Measurements from ENCODE around the gene ATXN7L1.
"Not testable (repeated sequence)": the region's sequence is repeated elsewhere in the genome, so short reads cannot be mapped to it uniquely, and the experiment has no call there.

Gene ATXN7L1

GRCh38 chr7:105800849-105801534 lies 75.4 kb downstream of the ATXN7L1 start:
- no peak for DNase-seq (ENCODE audit: low read depth)

GRCh38 chr7:105800442-105800841 lies 76.0 kb downstream of the ATXN7L1 start:
- no peak for DNase-seq (ENCODE audit: low read depth)

DNA sequence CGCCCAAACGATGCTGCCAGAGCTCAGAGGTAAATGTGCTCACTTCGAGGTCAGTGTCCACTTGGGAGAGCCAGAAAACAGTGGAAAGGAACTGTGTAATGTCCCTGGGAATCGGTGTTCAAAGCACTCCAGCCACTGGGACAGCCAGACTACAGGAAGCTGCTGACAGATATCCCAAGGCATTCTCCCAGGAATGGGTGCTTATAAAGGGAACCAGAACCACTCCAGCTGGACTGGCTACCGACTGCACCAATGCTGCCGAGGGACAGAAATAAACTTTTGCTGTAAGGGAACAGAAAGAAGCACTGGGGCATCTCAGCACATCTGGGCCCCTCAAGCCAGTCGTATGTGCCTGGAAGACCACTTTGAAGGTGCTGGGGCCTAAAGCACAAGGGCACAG lies 76.7 kb downstream of the ATXN7L1 start:
- DNase-seq (ENCODE audit: low read depth), result no peak

- no peak for DNase-seq (ENCODE audit: low read depth)
Measured at GRCh38 chr7:105799006-105799405, 77.4 kb downstream of the ATXN7L1 start.

DNA sequence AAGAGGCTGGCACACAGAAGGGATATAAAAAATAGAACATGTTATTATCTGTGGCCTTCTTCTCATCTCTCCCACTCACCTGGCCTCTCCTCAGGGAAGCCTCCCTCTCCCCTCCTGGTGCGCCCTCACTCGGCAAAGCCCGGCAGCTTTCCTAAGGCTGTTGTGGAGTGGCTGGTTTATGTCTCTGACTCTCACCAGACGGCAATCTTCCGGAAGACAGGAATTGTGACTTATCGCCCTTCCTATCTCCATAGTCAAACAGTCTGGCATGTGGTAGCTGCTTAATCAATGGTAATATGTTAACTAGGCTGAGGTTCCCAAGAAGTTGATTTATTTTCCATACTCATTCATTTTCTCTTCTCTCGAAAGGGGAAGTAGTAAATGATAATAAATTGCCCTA lies 78.7 kb downstream of the ATXN7L1 start:
- no peak for DNase-seq (ENCODE audit: low read depth)

DNA sequence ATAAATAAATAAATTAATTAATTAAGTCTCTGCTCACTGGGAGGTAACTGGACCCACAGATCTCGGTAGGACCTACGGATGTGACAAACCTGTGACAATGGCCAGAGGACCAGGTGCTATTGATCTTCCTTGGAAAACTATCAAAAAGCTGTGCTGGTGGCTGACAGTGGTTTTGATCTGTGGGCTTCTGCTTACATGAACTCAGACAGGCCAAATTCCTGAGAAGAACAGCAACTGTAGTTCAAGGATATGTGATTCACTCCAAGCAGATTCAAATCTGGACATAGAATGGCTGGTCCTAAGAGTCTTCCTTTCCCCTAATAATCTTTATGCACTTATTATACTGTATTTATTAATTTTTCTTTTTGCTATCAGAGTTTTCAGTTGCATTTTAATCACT lies 80.0 kb downstream of the ATXN7L1 start:
- DNase-seq (ENCODE audit: low read depth), result no peak

- DNase-seq (ENCODE audit: low read depth), result no peak
Measured at GRCh38 chr7:105794741-105795729, 81.4 kb downstream of the ATXN7L1 start.

GRCh38 chr7:105792488-105793370 lies 83.7 kb downstream of the ATXN7L1 start:
- DNase-seq (ENCODE audit: low read depth), result no peak

GRCh38 chr7:105791926-105792325 lies 84.5 kb downstream of the ATXN7L1 start:
- DNase-seq (ENCODE audit: low read depth), result no peak

- DNase-seq (ENCODE audit: low read depth), result no peak
Measured at GRCh38 chr7:105790996-105791395, 85.4 kb downstream of the ATXN7L1 start.

DNA sequence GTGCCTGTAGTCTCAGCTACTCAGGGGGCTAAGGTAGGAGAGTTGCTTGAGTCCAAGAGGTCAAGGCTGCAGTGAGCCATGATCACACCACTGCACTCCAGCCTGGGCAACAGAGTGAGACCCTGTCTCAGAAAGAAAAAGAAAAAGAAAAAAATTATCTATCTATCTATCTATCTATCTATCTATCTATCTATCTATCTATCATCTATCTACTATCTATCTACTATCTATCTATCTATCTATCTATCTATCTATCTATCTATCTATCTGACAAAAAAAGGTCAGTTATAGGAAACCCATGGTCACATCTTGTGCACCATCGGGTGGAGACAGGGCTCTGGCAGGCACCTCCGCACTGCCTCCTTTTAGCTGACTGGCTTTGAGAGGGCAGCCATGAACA lies 85.9 kb downstream of the ATXN7L1 start:
- not testable (repeated sequence) for DNase-seq (ENCODE audit: low read depth)

DNA sequence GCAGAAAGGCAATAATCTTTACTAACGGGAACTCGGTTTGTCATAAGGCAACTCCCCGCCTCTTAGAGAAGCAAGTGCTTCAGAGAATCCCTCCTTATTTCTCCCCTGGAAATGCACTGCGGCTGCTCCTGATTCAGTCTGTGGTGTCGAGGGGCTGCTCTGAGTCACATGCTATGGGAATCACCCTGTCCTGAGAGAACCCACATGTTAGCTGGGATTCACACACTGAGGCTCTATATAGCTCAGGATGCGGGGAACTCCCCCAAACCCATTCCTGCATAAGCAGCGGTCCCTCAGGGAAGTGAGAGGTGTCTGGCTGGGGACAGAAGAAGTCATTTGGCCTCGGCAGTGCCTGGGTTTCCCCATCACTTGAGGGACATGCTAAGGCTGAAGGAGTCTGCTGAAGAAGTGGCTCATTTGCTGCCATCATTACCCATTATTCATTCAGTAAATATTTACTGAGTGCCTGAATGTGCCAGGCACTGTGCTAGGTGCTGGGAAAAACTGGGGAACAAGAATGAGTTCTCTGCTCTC lies 87.5 kb downstream of the ATXN7L1 start:
- DNase-seq (ENCODE audit: low read depth), result no peak

DNA sequence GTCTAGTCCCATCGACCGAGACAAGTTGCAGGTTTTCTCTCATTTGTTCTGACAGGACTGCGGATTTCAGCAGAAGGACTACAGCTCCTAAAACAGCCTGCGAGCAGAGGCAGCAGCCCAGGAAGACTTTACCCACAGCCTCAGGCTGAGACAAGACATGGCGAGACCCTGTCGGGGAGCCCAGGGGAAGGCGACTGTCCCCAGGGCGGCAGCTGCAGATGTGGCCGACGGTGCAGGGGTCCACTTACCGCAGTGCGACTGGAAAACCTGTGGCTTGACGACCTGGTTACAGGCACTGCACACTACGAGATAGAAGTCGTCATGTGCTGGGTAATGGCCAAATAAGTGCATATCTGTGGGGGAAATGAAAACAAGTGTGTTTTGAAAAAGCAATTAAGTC lies 88.0 kb downstream of the ATXN7L1 start:
- no peak for DNase-seq (ENCODE audit: low read depth)

GRCh38 chr7:105787793-105788192 lies 88.6 kb downstream of the ATXN7L1 start:
- no peak for DNase-seq (ENCODE audit: low read depth)

DNA sequence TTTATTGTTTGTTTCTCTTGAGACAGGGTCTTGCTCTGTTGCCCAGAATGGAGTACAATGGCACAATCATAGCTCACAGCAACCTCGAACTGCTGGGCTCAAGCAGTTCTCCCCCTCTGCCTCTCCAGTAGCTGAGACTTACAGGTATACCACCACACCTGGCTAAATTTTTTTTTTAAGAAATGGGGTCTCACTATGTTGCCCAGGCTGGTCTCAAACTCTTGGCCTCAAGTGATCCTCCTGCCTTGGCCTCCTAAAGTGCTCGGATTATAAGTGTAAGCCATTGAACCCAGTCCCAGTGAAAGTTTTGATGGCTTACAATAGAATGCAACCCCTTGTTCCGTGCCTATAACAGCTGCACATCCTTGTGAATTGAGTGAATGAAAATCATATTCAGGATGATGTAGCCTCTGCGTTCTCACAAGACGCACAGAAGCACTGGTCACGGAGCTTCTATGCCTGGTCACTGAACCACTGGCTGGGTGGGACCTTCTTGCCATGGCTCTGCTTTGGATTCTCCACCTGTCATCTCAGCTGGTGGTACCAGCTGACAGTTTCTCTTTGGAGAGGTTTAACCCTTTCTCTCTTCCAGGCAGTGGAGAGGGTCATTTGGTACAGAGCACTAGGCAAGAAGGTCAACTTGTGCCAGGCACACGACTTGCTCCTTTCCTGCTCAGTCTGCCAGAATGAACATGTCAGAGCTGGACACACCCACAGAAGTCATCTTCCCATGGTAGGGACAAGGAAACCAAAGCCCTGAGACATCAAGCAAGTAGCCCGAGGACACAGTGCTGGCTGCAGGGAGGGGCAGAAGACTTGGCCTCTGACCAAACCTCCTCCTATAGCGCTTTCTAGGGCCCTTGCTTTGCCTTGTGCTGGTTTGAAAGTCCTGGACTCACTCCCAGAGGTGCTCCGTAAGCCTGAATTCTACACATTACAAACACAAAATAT lies 89.6 kb downstream of the ATXN7L1 start:
- DNase-seq (ENCODE audit: low read depth), result no peak

DNA sequence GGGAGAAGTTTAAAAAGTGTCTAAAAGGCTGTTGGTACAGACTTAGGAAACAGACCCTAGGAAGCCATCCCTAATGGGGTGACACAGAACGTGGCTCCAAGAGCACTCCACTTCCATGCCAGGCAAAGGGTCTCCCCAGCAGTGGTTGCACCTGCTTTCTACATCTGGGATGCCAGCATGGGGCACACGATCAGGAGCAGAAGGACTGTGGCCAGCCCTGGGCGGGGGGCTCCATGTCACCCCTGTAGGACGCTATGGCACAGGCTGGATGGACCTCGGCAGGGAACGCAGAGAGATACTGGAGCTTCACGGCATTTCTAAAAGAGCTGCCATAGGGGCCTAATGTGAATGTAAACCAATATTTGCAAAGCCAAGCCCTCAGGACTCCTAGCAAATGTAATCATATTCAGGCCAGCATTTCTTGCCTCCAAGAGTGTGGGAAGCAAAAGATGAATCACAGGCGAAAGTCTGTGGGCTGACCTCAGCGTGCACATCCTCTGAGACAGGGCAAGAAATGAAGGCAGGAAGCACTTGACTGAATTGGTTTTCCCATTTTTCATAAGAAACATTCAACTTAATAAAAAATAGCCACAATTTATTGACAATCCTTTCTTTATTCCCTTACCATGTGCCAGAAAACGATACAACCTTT lies 93.9 kb downstream of the ATXN7L1 start:
- no peak for DNase-seq (ENCODE audit: low read depth)

- no peak for DNase-seq (ENCODE audit: low read depth)
Measured at GRCh38 chr7:105779856-105780780, 96.3 kb downstream of the ATXN7L1 start.

DNA sequence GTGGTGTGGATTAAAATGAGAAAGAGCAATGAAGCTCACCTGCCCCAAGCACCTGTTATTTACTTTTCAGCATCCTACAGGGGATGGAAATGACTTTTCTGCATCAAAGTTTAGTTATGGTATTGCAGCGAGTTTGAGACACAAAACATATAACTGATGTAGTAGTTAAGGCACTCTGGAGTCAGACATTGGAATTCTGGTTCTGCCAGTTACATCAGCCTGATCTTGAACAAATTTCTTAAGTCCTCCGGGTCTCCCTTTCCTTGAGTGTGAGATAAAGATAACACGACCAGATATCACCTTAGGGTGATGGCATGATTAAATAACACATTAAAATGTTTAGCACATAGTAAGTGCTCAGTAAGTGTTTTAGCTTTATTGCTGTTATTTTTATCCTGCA lies 97.4 kb downstream of the ATXN7L1 start:
- DNase-seq (ENCODE audit: low read depth), result no peak

Measured in stimulated activated CD8-positive, alpha-beta memory T cell treated with anti-CD3 and anti-CD28 coated beads, Interleukin-7, amount 100 ng/mL, for 24 hours (primary cell).